Right kidney (tissue), 1 donor: Measurements from ENCODE around the gene QPCT.
"Not testable (repeated sequence)": the region's sequence is repeated elsewhere in the genome, so short reads cannot be mapped to it uniquely, and the experiment has no call there.

Experiments
- DNase-seq: peaks from one replicate; pipeline ENCODE4 v3.0.0-alpha.2; 2016

QPCT gene

DNA sequence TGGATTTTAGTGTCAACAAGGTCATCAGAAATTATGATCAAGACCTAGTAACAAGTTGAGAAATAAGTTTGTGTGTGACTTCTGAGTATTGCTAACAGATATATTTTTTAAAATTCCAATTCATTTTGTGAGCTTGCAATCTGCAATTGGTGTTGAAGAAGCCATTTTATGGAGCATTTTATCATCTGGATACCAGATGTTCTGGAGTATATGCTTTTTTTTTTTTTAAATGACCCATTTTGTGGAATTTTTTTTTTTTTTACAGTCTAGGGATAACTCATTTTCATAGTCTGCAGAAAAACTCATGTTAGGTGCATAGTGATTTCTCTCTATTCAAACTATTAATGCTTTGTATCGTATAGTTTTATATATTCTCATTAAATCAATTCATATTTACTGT, 12.6 kb downstream of the QPCT start:
- DNase-seq, result no peak

DNA sequence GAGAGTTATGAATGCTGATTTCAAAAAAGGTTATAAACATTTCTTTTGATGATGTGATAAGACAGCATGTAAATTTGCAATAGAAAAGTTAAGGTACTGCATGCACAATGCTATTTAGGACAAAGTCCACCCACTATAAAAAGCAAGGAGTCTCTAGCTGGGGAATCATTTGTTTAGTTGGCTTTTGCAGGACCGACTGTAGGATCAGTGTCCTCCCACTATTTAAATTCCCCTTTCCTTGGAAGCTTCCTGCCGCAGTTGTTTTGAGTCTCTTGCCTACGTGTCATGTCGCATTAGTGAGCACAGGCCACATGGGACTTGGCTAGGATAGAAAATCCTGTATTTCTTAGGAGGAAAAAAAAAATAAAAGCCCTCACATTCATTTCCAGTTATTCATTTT, 13.1 kb downstream of the QPCT start:
- DNase-seq, result no peak

DNA sequence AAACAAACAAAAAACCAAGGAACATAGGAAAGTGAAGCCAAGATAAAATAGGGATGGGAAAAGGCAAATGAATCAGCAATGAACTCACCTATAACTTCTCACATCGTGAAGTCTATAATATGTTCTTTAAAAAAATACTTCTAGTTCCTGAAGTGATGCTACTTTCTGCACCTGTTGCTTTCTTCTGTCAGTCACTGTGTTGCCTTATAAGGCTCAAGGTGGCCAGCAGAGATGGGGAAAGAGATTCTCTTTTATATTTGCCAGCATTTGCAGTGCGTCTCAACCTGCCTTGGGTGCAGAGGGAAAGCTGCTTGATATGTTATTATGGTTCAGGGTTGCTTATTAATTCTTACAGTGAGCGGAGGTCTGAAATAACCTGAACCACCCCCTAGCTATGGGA, 14.0 kb downstream of the QPCT start:
- no peak for DNase-seq

DNA sequence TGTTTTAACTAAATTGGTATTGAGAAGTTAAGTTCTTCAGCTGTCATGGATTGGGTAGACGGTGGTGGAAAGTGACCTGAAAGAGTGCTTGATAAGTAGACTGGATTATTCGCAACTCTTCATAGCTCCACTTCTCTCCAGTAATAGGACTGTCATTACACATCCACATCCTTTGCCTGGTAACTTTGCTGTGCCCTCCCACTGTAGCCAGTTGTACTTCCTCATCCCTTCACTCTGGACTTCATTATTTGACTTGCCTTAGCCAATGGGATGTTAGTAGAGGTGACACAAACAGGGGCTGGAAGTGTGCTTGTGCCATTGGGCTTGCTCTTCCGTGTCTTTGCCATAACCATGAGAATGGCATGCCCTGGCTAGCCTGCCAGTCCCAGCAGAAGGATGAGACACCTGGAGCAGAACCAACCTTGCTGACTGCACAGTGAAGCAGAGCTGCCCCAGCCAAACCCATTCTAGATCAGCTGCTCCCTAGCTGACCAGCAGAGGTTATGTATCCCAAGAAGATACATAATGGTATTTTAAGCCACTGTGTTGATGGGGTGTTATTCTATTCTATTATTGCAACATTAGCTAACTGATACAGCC, 16.9 kb downstream of the QPCT start:
- no peak for DNase-seq

DNA sequence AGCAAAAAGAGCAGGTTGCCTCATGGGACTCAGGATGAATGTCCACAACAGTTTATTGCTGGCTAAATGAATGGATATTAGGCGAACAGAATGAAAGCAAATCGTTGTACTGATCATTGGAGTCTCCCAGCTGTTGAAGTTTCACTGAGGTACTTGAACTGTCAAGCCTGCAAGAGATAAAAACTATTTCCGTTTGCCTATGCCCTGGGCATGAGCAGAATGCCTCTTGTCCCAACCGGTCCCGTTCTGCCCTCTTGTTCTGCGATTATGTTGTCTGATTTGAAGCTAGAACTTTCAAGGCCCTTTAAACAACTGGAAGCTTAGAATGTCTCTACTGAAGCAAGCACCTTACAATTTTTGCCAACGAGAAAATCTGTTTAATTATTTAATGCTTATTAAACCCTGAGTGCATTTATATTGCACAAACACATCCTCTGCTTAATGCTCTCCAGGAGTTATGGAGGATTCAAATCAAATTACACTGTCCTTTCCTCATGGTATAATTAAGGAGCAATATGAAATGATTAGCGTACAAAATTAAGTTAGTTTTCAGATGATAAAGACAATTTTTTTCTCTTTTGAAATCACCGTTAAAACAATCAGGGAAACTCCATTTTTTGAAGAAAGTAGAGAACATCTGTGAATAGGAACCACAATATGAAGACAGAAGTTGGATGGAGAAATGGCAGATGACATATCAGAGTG, 17.7 kb downstream of the QPCT start:
- no peak for DNase-seq

DNA sequence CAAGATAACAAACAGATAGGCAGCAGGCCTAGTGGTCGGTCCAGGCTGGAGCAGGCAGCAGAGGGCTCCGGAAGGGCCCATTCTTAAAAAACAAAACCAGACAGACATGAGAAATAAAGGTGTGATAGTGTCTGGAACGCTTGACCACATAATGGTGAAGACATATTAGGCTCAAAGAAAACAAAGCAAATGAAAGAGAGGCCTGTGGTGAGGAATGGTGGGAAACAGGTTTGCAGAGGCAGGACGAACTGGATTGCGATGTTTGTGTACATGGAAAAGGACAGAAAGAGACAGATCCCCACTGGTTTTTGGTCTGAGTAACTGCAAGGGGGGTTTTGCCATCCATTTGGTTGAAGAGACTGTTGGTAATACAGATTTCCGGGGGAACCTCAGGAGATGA, 19.9 kb downstream of the QPCT start:
- DNase-seq, result no peak

DNA sequence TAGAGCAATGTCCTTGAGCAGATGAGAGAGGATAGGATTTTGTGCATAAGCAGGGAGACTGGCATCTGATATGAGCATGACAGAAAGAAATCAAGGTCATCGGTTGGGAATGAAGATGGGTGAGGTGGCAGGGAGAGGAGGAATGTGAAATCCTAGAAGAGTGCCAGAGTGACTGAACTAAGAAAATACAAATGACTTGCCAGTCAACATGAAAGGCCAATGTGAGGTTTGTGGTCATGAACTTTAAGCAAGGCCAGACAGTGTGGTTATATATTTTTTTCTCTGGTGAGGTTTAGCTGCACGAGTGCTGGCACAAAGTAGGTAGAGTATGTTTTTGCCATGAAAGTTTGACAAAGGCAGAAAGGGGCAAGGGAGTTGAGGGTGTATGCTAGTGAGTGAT, 21.2 kb downstream of the QPCT start:
- DNase-seq, result no peak

DNA sequence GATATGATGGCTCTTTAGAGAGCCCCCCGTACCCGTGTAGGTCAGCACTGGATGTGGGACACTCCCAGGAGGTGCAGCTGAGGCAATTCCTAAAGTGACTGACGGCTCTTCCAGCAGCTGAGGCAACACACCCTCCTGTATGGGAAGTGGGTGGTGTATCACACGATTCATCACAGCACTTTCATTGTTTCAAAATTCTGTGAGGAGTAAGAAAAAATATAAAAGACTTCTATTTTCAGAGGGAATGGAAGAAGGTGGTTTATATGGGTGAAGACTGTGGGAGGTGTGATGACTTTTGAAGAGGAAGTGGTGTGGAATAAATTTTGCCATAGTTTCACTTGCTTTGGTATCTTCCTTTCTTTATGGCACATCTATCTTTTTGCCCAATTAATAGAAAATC, 22.3 kb downstream of the QPCT start:
- no peak for DNase-seq

DNA sequence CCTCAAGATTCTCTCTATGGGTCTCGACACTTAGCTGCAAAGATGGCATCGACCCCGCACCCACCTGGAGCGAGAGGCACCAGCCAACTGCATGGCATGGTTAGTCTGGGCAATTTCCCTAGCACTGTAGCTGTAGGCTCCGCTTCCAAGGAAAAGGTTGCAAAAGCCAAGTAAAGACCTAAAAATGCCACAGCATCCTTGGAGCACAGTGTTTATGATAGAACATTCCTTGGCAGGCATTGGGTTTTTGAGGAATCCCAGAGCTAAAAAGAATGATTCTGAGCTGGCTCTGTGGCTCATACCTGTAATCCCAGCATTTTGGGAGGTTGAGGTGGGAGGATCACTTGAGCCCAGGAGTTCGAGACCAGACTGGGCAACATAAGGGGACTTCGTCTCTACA, 22.9 kb downstream of the QPCT start:
- DNase-seq, result no peak

DNA sequence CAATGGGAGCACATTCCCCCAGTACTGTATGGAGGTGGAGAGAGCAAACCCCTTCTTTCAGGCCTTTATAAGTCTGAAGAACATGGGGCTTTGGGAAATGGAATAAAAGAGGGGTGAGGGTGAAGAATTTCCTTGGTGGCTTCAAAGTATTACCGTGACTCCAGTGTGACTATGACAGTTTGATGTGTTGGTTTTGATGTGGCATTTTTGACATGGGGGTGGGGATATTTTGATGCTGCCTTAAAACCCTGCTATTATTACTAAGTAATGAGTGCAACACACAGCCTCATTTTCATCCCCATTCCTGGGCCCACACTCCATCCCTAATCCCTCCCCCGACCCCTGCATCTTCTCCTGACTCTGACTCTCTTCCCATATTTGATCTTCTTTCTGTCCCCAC, 23.6 kb downstream of the QPCT start:
- DNase-seq, result no peak

DNA sequence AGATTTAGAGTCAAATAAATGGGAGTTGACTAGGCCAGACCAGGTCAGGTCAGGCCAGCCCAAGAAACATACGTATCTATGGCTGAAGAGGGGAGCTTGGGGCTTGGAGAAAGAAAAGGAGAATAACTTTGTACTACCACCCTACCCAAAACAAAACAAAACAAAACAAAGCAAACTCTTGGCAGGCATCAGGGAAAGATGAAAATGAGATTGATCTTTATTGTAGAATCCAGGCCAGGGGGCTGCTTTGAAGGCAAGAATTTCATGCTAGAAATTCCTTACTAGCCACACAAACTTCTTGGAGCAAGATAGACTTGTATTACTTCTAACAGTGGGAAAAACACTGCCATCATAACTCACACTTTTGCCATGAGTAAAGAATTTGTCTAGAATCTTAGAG, 26.2 kb downstream of the QPCT start:
- DNase-seq, result no peak

DNA sequence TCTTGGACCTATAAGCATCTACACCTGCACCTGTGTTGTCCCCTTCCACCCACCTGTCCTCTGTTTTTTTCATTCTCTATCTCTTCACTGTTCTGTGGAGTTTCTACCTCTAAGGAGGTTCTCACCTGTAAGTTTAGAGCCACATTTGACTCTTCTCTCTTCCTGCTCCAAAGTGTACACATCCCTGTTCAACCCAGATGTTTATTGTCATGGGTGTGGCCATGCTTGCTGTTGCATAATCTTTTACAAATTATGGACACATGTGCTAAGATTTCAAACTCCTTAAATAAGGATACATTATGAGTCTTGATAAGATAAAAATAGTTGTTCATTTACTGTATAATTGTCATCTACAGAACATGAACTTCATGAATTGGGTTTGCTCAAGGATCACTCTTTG, 27.6 kb downstream of the QPCT start:
- DNase-seq, result no peak

DNA sequence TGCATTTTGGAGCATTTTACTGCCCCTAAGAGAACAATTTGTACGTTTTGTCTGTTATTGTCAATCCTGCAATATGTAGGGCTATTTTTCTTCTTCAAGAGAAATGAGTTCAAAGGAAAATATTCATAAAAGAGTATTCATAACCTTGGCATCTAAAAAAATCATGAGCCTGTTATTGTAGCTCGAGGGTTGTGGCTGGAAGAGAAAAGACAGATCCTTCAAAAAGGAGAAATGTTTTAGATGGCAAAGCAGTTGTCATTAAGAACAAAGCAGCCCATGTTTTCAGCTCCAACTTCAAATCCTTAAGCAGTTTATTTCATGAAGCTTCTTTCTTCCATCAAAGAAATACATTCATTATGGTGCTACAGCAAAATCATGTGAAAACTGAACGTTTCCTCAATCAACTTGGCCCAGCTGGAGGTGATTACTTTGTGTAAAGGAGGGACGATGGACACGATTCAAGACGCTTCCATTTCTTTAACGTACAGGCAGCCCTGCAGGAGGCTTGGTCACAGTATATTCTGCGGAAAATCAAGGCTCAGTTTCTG, 31.4 kb downstream of the QPCT start:
- no peak for DNase-seq

DNA sequence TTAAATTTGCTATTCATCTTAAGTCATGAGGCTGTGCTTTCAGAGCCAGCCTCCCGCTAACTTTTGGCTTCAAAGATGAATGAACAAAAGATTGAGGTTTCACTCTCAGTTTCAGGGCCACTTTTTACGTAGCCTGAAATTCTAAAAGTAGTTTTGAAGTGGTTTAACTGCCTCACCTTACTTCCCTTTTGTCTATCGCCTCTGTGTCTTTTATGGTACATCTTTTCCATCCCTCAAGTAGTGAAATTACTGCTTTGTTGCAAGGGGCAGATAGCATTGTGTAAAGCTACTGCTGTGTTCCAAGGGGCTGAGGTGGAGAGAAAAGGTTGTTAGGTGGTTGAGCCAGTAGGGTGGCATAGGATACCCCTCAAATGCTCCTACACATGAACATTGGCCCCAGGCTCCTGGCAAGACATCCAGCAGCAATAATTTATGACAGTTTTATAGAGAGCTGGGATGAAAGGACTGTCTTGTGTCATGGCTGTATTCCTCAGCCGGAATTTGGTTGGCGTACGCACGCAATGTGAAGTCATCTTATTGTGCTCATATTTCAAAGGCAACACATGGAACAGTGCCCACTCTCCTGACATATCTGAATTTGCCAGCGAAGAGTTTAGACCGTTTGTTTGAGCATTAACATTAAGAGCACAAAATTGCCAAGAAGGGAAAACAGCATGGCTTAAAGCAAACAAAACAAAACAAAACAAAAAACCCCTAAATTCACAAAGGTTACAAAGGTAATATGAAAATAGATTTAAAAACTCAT, 32.2 kb downstream of the QPCT start:
- no peak for DNase-seq

DNA sequence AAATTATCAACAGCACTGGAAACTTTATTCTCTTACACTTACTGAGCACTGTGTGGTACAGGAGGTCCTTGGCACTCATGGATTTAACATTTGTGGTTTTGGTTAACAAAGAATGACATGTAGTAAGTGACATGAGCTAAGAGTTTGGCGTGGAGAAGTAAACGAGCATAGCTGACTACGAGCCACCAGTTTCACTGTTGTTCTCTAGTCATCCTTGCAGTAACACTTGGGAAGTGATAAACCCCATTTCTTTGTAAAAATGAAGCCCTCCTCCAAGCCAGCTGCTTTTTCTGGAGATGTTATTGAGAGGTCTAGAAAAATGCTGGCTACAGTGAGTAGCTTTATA, 32.7 kb downstream of the QPCT start:
- no peak for DNase-seq

DNA sequence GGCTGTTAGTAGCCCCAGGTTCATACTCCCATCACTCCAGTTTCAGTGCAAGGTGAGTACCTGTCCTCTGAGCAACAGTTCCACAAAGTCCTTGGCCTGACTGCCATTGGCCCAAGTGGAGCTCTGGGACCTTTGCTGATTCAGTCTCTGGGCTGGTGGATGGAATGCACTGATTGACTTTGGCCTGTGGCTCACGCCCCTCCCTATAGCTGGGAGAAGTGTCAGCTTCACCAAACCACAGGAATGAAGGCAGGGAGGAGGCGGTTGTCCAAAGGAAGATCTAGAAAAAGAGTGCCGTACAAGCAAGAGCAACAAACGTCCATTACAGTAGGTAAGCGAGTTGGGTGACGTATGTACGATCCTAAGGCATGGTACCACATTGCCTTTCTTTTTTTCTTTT, 34.0 kb downstream of the QPCT start:
- no peak for DNase-seq

DNA sequence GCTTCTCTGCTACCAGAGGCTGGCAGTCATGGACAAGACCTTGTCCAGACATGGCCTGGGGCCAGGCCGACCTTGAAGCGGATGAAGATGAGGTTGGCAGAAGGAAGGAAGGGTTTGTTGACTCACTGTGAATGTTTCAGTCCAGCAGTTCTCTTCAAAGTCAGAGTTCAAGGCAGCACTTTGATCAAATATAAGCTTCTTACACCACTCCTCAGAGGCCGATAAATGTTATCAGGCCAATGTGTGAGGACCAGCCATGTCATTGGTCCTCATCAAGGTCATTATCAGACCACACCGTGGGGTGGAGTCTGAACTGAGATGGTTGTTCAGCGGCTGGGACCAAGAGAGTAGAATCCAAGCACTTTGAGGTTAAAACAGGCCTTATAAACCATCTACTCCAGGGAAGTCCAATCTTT, 35.5 kb downstream of the QPCT start:
- DNase-seq, result no peak

DNA sequence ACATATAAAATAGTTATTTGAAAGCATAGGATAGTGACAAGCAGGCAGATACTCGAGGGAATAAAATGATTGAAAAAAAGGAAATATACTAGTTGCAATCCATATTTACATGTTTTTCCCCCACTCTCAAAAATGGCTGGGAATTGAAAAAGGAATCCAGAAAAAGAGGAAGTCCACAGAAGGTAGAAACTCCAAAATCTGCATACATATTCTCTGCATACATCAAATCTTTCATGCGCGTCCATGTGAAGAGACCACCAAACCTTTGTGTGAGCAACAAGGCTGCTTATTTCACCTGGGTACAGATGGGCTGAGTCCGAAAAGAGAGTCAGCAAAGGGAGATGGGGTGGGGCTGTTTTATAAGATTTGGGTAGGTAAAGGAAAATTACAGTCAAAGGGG, 36.4 kb downstream of the QPCT start:
- not testable (repeated sequence) for DNase-seq

DNA sequence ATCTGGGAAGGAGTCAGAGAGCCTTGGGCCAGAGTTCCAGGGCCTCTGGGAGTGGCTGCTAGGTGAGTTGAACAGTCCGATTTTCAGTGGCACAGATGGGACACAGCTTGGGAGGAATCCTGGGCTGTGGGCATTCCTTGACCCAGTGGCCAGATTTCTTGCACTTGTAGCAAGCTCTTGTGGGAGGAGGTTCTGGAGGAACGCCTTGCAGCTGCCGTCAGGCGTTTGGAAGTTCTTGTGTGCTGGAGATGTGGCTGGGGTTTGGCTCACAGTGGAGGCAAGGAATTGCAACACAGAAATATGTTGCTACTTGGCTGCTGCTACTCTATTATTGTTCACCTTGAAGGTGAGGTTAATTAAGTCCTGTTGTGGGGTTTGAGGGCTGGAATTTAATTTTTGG, 39.8 kb downstream of the QPCT start:
- not testable (repeated sequence) for DNase-seq

DNA sequence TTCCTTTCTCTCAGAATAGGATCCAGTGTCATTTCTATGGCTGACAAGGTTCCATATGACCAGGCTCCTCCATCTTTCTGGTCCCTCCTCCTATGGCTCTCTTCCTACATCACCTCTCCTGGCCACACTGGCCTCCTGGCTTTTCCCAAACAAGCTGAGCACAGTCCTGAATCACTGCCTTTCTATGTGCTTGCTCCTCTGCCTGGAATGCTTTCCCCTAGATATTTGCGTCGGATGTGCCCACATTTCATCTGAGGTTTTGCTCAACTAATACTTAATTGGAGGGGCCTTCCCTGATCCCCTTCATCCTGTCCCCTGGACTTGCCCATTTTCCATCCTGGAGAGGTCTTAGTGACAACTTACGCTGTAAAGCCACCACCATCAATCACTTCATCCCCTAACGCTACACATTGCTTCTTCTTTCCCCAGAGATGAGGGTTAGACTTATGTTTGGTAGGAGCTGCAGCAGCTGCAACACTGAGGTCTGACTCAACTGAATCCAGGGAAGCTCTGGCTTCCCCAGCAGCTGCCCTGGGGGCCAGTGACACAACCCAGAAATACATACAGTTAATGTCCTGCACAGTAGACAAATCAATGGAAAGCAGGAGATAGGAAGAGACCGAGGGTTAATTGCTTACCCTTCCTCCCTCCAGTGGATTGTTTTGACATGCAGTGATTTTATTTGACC, 42.9 kb downstream of the QPCT start:
- DNase-seq, result no peak

DNA sequence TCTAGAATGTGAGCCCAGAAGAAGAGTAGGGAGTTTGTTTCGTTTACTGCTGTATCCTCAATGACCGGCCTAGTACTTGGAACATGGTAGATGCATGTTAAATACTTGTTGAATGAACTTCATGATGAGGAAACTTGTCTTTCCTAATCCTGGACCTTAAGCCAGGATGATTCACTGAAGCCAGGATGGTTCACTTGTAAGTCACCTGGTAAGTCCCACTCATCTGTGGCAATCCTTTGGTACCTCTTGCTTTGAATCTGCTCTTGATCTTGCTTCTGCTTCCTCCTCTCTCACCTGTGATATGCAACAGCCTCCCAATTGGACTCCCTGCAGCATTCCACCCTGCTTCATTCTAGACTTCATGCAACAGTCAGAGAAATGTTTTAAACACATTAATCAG, 43.6 kb downstream of the QPCT start:
- no peak for DNase-seq

DNA sequence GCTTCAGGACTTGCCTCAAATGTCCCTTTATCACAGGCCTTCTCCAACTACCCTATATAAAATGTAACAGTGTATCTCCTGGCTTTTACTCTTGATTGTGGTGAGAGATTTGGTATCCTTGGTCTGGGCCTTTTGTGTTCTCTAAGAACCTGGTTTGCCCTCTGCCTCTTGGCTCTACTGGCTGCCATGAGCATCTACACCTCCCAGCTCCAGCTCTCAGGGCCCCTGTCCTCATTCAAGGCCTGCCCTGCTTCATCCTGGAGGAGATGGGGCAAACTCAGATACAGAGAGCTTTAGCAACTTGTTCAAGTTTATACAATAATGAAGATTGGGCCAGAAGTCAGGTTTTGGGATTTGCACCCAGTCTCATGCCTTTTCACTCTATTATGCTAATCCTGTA, 45.0 kb downstream of the QPCT start:
- no peak for DNase-seq
